SK-N-SH treated with all-trans-retinoic acid at 6 μM for 48 hours (cell line): ENCODE results near the gene RASAL1.
A peak's percentile ranks its signal among the peaks of the same experiment; 100 is the strongest.

ENCODE experiments used
- ARNTL ChIP-seq: fragments of 450-650 bp; formaldehyde crosslinking; IDR thresholded peaks from 2 replicates; pipeline ENCODE4 v1.5.0; 2020; ENCODE audit warnings: low read depth, mild to moderate bottlenecking, moderate library complexity, borderline replicate concordance
- GLIS3 ChIP-seq: fragments of 250-450 bp; sonication (Bioruptor Pico); IDR thresholded peaks from 2 replicates; pipeline ENCODE4 v1.5.0; 2020; ENCODE audit warnings: mild to moderate bottlenecking, moderate library complexity
- ISL1 ChIP-seq: fragments of 250-450 bp; sonication (Bioruptor Pico); IDR thresholded peaks from 2 replicates; pipeline ENCODE4 v2.1.2; 2022; ENCODE audit warnings: mild to moderate bottlenecking, moderate library complexity
- TCF4 ChIP-seq: fragments of 250-450 bp; sonication (Bioruptor Pico); IDR thresholded peaks from 2 replicates; pipeline ENCODE4 v1.8.0; 2021; ENCODE audit warnings: mild to moderate bottlenecking, moderate library complexity, borderline replicate concordance
- TOX ChIP-seq: fragments of 250-450 bp; sonication (Bioruptor Pico); IDR thresholded peaks from 2 replicates; pipeline ENCODE4 v1.8.0; 2021; ENCODE audit warnings: mild to moderate bottlenecking, moderate library complexity, borderline replicate concordance
- ZFP3 ChIP-seq: fragments of 250-450 bp; sonication (Bioruptor Pico); IDR thresholded peaks from 2 replicates; pipeline ENCODE4 v1.5.0; 2020; ENCODE audit warnings: mild to moderate bottlenecking, moderate library complexity
- ZNF565 ChIP-seq: fragments of 450-650 bp; formaldehyde crosslinking; conservative IDR thresholded peaks from 2 replicates; pipeline ENCODE4 v1.5.0; 2020; ENCODE audit warnings: low read depth, mild to moderate bottlenecking, moderate library complexity
- TF ChIP-seq, protein P1 (sequence below): fragments of 250-450 bp; sonication (Bioruptor Pico); IDR thresholded peaks from 2 replicates; pipeline ENCODE4 v1.5.0; 2020; ENCODE audit warnings: mild to moderate bottlenecking, moderate library complexity
- TF ChIP-seq, protein P2 (sequence below): fragments of 250-450 bp; sonication (Bioruptor Pico); IDR thresholded peaks from 2 replicates; pipeline ENCODE4 v1.8.0; 2021; ENCODE audit warnings: low read depth, mild to moderate bottlenecking, moderate library complexity, borderline replicate concordance
- TF ChIP-seq, protein P3 (sequence below): fragments of 250-450 bp; sonication (Bioruptor Pico); IDR thresholded peaks from 2 replicates; pipeline ENCODE4 v1.5.1; 2020; ENCODE audit warnings: low read depth, mild to moderate bottlenecking, moderate library complexity
- TF ChIP-seq, protein P4 (sequence below): fragments of 250-450 bp; sonication (Bioruptor Pico); IDR thresholded peaks from 2 replicates; pipeline ENCODE4 v1.8.0; 2020; ENCODE audit warnings: mild to moderate bottlenecking, moderate library complexity, borderline replicate concordance

DNA sequence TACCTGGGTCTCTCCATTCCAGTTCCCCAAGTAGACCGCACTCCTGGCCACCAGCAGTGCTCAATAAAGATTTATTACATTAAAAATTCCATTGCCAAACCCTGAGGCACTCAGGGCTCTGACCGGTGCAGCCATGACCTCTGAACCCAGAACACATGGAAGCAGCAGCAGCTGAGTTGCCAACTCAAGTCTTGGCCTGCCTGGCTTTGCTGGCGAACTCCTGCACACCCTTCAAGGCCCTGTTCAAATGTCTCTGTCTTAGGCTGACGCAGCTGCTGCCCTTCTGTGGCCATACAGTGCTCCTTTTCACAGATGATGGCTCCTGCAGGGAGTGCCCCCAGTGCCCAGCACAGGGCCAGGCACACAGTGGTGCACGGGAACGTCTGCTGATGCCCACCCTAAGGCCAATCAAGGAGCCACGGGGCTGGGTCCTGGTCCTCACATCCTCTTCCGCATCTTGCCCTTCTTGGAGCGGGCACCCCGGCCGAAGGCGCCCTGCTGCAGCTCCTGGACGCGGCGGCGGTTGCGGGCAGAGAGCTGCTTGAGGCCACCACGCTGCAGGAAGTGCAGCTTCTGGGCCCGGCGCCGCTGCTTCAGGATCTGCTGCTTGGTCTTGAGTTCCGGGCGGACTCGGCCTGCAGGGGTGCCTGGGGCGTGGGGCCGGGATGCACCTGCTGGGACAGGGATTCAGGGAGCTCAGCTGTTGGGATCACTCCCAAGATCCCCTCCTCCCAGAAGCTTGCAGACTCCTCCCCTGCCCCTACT is 23.1 kb upstream of the RASAL1 start:
- no peak for TF ChIP-seq ARNTL
- TF ChIP-seq TOX = no peak
- TF ChIP-seq, protein P1, sequence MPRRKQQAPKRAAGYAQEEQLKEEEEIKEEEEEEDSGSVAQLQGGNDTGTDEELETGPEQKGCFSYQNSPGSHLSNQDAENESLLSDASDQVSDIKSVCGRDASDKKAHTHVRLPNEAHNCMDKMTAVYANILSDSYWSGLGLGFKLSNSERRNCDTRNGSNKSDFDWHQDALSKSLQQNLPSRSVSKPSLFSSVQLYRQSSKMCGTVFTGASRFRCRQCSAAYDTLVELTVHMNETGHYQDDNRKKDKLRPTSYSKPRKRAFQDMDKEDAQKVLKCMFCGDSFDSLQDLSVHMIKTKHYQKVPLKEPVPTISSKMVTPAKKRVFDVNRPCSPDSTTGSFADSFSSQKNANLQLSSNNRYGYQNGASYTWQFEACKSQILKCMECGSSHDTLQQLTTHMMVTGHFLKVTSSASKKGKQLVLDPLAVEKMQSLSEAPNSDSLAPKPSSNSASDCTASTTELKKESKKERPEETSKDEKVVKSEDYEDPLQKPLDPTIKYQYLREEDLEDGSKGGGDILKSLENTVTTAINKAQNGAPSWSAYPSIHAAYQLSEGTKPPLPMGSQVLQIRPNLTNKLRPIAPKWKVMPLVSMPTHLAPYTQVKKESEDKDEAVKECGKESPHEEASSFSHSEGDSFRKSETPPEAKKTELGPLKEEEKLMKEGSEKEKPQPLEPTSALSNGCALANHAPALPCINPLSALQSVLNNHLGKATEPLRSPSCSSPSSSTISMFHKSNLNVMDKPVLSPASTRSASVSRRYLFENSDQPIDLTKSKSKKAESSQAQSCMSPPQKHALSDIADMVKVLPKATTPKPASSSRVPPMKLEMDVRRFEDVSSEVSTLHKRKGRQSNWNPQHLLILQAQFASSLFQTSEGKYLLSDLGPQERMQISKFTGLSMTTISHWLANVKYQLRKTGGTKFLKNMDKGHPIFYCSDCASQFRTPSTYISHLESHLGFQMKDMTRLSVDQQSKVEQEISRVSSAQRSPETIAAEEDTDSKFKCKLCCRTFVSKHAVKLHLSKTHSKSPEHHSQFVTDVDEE (CRISPR knock-in tag) = no peak
- peak; percentile 94 for TF ChIP-seq ZFP3 (CRISPR knock-in tag)
- TF ChIP-seq, protein P2, sequence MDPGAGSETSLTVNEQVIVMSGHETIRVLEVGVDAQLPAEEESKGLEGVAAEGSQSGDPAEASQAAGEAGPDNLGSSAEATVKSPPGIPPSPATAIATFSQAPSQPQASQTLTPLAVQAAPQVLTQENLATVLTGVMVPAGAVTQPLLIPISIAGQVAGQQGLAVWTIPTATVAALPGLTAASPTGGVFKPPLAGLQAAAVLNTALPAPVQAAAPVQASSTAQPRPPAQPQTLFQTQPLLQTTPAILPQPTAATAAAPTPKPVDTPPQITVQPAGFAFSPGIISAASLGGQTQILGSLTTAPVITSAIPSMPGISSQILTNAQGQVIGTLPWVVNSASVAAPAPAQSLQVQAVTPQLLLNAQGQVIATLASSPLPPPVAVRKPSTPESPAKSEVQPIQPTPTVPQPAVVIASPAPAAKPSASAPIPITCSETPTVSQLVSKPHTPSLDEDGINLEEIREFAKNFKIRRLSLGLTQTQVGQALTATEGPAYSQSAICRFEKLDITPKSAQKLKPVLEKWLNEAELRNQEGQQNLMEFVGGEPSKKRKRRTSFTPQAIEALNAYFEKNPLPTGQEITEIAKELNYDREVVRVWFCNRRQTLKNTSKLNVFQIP (CRISPR knock-in tag) = no peak
- no peak for TF ChIP-seq ZNF565
- TF ChIP-seq ISL1 (CRISPR knock-in tag) = no peak
- TF ChIP-seq, protein P3, sequence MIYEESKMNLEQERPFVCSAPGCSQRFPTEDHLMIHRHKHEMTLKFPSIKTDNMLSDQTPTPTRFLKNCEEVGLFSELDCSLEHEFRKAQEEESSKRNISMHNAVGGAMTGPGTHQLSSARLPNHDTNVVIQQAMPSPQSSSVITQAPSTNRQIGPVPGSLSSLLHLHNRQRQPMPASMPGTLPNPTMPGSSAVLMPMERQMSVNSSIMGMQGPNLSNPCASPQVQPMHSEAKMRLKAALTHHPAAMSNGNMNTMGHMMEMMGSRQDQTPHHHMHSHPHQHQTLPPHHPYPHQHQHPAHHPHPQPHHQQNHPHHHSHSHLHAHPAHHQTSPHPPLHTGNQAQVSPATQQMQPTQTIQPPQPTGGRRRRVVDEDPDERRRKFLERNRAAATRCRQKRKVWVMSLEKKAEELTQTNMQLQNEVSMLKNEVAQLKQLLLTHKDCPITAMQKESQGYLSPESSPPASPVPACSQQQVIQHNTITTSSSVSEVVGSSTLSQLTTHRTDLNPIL (CRISPR knock-in tag) = no peak
- TF ChIP-seq GLIS3 (CRISPR knock-in tag) = no peak
- no peak for TF ChIP-seq TCF4 (CRISPR knock-in tag)
- TF ChIP-seq, protein P4, sequence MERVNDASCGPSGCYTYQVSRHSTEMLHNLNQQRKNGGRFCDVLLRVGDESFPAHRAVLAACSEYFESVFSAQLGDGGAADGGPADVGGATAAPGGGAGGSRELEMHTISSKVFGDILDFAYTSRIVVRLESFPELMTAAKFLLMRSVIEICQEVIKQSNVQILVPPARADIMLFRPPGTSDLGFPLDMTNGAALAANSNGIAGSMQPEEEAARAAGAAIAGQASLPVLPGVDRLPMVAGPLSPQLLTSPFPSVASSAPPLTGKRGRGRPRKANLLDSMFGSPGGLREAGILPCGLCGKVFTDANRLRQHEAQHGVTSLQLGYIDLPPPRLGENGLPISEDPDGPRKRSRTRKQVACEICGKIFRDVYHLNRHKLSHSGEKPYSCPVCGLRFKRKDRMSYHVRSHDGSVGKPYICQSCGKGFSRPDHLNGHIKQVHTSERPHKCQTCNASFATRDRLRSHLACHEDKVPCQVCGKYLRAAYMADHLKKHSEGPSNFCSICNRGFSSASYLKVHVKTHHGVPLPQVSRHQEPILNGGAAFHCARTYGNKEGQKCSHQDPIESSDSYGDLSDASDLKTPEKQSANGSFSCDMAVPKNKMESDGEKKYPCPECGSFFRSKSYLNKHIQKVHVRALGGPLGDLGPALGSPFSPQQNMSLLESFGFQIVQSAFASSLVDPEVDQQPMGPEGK (CRISPR knock-in tag) = no peak
